ENCODE data around the gene AGPS.
"Not testable (repeated sequence)": the region's sequence is repeated elsewhere in the genome, so short reads cannot be mapped to it uniquely, and the experiment has no call there.

AGPS gene

DNA sequence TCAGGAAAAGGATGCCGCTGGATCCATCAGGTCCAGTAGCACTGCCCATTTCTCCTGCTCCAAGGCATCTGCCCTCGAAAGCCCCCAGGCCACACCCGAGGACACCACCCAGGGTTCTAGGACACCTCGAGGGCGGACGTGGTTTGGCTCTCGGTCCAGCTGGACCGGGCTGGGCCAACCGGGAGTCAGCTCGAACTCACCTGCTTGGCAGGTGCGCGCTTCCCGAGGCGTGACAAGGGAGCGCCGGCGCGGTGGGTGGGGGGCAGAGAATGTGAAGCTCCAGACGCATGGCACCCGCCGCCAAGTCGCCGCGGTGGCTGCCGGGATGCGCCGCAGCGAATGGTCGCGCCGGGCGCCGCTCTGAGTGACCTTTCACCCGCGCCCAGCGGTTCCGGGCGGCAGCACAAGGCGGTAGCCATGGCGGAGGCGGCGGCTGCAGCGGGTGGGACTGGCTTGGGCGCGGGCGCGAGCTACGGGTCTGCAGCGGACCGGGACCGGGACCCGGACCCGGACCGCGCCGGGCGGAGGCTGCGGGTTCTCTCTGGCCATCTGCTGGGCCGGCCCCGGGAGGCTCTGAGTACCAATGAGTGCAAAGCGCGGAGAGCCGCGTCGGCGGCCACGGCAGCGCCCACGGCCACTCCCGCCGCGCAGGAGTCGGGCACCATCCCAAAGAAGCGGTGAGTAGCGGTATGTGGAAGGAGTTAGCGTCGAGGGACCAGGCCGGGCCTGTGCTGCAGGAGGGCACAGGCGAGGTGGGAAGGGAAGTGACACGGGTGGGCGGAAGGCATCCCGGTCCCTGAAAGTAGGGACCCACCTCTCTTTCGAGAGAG is at the start of gene AGPS:
Gene AGPS, plus strand, starts transcription at position 401 of the 830 bp plus-strand sequence. Its CDS starts 17 bp downstream, at position 418.
- DNase-seq (ENCODE audit: low spot score): peak; percentile 83

DNA sequence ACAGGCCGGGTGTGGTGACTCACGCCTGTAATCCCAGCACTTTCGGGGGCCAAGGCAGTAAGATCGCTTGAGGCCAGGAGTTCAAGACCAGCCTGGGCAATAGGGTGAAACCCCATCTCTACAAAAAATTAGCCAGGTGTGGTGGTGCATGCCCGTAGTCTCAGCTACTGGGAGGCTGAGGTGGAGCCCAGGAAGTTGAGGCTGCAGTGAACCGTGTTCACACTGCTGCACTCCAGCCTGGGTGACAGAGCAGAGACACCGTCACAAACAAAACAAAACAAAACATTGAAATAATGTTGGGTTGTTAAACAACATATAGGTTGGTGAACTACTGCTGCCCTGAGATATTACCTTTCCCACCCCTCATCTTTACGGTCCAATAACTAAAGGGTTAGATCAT is 48.8 kb upstream of the AGPS start:
- DNase-seq (ENCODE audit: low spot score): no peak

DNA sequence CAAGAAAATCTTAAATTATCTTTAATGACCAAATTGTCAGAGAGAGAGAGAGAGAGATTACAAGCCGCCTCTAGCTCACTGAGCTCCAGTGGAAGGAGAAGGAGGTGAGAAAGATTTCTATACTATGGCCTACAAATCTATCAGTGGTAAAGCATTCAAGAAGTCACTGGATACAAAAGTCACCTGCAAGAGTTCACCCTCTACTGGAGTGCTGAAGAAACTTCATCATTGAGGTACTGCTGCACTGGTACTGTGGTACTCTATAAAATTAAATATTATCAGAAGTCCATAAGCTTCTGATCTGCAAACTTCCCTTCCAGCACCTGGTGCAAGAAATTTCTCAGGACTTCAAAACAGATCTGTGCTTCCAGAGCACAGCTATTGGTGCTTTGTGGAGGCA is 48.3 kb upstream of the AGPS start:
- DNase-seq (ENCODE audit: low spot score): no peak

DNA sequence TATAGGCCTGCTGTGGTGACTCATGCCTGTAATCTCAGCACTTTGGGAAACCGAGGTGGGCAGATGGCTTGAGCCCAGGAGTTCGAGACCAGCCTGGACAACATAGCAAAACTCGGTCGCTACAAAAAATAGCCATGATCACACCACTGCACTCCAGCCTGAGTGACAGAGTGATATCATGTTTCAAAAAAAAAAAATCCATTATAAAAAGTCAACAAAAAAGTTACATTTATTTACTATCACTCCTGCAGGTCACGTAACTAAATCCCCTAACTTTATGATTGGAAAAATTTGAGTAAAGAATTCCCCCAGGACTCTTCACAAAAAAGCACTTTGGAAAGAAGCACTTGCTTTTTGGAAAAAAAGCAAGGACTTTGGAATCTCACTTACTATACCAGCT is 46.4 kb upstream of the AGPS start:
- DNase-seq (ENCODE audit: low spot score): no peak

DNA sequence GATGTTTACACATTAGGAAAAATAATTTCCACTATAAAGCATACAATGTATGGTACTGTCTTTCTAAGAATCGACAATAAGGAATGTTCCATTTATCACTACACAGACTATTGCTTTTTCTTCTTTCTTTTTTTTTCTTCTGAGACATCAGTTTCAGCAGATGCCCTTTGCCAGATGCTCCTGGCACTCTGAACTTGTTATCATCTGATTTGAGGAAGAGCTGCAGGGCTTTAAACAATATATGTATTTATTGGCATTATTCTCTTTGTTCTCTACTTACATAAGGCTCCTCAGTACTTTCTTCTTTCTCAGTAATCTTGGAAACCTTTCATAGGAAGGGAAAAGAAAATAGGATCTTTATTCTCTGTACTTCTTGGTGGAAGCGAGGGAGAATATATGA is 45.0 kb upstream of the AGPS start:
- DNase-seq (ENCODE audit: low spot score): no peak

- DNase-seq (ENCODE audit: low spot score): no peak
Measured at GRCh38 chr2:177348118-177348654, 44.4 kb upstream of the AGPS start.

DNA sequence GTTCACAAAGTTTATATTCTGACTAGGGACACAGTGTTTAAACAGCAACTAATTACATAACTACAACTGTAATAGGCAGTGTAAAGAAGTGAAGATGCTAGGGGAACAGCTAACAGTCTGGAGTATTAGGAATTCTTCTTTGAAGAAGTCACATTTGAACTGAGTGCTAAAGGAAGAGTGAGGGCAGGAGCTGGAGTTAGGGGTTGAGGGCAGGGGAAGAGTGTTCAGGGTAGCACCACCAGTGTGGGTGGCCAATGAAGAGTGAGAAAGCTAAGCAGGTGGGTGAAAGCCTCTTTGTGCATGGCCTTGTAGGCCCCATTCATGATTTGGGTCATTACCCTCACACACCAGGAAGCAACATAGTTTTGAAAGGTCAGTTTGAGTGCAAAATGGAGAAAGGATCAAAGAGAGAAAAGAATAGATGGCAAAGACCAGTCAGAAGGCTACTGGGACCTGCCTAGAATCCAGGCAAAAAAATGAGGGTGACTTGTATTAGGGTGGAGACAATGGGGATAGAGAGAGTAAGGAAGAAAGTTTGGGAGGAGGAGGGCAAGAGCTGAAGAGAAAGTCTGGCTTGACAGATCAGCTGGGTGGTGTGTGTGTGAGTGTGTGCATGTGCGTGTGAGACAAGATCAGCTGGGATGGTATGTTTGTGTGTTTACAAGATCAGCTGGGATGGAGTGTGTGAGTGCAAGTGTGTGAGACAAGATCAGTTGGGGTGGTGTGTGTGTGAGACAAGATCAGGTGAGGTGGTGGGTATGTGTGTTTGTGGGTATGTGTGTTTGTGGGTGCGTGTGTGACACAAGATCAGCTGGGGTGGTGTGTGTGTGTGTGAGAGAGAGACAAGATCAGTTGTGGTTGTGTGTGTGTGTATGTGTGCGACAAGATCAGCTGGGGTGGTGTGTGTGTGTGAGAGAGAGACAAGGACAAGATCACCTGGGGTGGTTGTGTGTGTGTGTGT is 43.6 kb upstream of the AGPS start:
- no peak for DNase-seq (ENCODE audit: low spot score)

DNA sequence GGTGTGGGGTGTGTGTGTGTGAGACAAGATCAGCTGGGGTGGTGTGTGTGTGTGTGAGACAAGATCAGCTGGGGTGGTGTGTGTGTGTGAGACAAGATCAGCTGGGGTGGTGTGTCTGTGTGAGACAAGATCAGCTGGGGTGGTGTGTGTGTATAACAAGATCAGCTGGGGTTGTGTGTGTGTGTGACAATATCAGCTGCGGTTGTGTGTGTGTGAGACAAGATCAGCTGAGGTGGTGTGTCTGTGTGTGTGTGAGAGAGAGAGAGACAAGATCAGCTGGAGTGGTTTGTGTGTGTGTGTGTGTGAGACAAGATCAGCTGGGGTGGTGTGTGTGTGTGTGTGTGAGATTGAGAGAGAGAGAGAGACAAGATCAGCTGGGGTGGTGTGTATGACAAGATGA is 41.9 kb upstream of the AGPS start:
- not testable (repeated sequence) for DNase-seq (ENCODE audit: low spot score)

GRCh38 chr2:177351121-177351520 is 41.5 kb upstream of the AGPS start:
- DNase-seq (ENCODE audit: low spot score): not testable (repeated sequence)

DNA sequence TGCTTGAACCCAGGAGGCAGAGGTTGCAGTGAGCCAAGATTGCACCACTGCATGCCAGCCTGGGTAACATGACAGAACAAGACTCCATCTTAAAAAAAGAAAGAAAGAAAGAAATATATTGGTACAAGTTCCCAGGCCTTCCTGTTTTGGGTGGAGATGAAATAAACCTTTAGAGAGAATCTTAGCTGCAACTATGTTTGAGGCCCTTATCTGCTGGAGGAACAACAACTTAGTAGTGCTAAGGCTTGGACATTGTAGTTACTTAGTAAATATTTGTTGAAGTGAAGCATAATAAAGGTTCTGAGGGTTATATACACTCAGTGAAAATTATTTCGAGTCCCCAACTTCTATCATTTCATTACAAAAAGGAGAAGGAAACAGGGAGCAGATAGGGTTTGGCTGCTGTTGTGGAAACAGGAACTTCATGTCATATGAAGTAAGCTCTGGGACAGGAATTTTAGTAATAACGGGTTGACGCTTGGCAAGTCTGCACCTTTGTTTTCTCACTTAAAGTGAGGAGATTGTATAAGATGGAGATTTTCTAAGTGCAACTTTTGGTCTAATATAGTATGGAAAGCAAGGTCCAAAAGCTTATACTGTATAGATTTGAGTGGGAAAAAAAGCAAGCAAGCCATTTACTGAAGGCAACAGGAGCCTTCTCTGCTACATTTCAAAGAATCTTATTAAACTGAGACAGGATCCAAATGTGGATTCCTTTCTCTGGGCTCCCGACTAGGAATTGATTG is 40.0 kb upstream of the AGPS start:
- DNase-seq (ENCODE audit: low spot score): no peak

DNA sequence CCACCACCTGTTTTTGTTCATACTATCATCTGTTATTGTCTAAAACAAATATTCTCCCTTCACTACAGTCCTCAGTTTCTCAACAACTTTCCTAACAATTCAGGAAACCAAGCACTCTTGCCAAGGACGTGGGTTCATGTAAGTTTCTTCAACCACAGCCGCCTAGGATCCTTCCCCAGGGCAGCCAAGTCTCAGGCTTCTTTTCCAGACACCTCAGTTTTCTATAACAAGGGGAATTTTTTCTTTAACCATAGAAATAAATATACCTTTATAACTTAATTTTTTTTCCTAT is 39.4 kb upstream of the AGPS start:
- no peak for DNase-seq (ENCODE audit: low spot score)

- not testable (repeated sequence) for DNase-seq (ENCODE audit: low spot score)
Measured at GRCh38 chr2:177354541-177354940, 38.0 kb upstream of the AGPS start.

DNA sequence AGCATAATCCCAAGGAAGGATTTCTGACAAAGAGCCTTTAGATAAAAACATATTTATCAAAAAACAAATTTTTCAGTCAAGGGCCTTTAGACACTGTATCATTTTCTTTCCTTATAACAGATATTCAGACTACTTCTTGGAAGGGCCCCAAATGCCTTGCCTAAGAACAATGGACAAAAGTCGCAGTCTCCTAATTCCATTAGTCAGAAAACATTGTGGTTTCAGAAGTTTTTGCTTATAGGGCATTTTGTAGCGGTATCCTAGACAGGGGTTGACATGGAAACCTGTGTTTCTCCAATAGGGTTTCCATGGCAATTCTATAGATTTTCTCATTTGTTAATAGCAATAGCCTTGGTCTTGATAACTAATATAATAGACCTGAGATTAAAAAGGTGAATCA is 36.7 kb upstream of the AGPS start:
- DNase-seq (ENCODE audit: low spot score): no peak

- DNase-seq (ENCODE audit: low spot score): no peak
Measured at GRCh38 chr2:177359836-177360595, 32.6 kb upstream of the AGPS start.

GRCh38 chr2:177362499-177362898 is 30.1 kb upstream of the AGPS start:
- DNase-seq (ENCODE audit: low spot score): no peak

DNA sequence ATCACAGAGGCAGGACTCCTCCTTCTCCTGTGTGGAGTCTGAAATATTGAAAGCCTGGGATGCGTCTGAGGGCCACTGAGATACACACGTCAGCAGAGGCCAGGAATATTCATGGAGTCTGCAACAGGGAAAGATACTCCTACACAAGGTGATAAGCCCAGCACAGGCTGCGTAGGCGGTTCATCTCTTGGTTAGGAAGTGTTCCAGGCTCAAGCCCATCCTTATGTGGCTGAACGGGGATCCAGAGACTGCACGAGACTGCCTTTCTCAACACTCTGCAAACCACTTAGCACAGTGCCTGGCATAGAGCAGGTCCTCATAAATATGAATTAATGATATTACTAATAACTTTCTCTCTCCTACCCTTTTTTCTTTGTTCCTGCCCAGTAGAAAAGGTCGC is 29.2 kb upstream of the AGPS start:
- no peak for DNase-seq (ENCODE audit: low spot score)

- DNase-seq (ENCODE audit: low spot score): not testable (repeated sequence)
Measured at GRCh38 chr2:177365764-177366163, 26.8 kb upstream of the AGPS start.

DNA sequence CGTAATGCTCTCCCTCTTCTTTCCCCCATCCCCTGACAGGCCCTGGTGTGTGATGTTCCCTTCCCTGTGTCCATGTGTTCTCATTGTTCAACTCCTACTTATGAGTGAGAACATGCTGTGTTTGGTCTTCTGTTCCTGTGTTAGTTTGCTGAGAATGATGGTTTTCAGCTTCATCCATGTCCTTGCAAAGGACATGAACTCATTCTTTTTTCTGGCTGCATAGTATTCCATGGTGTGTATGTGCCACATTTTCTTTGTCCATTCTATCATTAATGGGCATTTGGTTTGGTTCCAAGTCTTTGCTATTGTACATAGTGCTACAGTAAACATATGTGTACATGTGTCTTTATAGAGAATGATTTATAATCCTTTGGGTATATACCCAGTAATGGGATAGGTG is 24.6 kb upstream of the AGPS start:
- DNase-seq (ENCODE audit: low spot score): not testable (repeated sequence)

GRCh38 chr2:177379354-177379753 is 13.2 kb upstream of the AGPS start:
- no peak for DNase-seq (ENCODE audit: low spot score)

DNA sequence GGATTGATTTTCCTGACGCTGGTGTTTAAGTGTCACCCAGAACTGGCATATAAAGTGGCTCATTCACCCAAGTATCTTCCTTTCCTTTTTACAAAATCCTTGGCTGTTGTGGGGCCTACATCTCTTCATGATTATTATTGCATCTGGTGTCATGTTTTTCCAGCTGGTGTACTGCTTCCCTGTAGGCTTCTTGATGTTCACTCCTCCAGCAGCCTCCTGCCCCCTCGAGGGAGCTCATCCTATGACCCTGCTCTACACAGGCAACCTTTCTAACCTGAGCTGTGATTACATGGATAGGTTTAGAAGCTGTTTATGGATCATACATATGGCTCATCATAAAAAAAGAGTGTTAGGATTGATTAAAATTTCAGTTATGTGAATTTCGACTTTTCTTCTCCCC is 12.4 kb upstream of the AGPS start:
- DNase-seq (ENCODE audit: low spot score): no peak

- DNase-seq (ENCODE audit: low spot score): no peak
Measured at GRCh38 chr2:177383935-177384334, 8.6 kb upstream of the AGPS start.

Measured in RKO (cell line).